H1 (cell line): Measurements from ENCODE around the gene RPTN. TPM values are rescaled to one million over a fixed set of nuclear protein-coding genes. Genes with fewer than 3 reads are reported as not detected.

Source experiments
- BCL11A ChIP-seq, 2 experiments: IDR thresholded peaks; one replicate each; pipeline ENCODE4 v1.6.1; 2011; ENCODE audit warnings: low read depth in 2 of 2, low read length in 2 of 2, mild to moderate bottlenecking in 2 of 2
- polyA plus RNA-seq, 7 experiments: library from polyadenylated mRNA; depleted of rRNA in 3 of 7; stranded (reverse) in 5 of 7; unstranded in 2 of 7; fragments of >200 nt in 5 of 7; fragments of 200-250 nt in 2 of 7; gene quantifications; 1 replicate in 5 of 7; 2 replicates in 1 of 7; 4 replicates in 1 of 7; pipeline versions ENCODE4 v1.2.1 to v1.2.3, GENCODE V29; 2011 to 2013; ENCODE audit warnings: missing spikeins in 2 of 7, mixed read lengths in 2 of 7
- total RNA-seq: library from RNA; stranded (reverse); fragmentation: NEBNext Ultra II Directional; extraction: Animal tissue kit (Norgen Biotek cat#: 25700); gene quantifications from 2 replicates; pipeline ENCODE4 v1.2.1, GENCODE V29; 2021

The RPTN gene
- total and polyA plus RNA-seq, 2 of the 8 experiments (the other 6 are each of a cell fraction or from before 2014, with no cell fraction given), result not detected

- TF ChIP-seq BCL11A (IDR thresholded peaks at IDR 0.05; ENCODE audit: low read depth in 2 of 2, low read length in 2 of 2), result no peak
These were observed 33.1 kb downstream of the RPTN start (continued) for GRCh38 chr1:152125834-152126443.
